NCI-H446 (cell line): Measurements from ENCODE around the gene CPEB4.

Experiments used
- DNase-seq, 2 experiments: peaks; one replicate each; lab custom pipeline; 2025; lab: John Stamatoyannopoulos, UW

Gene CPEB4

DNA sequence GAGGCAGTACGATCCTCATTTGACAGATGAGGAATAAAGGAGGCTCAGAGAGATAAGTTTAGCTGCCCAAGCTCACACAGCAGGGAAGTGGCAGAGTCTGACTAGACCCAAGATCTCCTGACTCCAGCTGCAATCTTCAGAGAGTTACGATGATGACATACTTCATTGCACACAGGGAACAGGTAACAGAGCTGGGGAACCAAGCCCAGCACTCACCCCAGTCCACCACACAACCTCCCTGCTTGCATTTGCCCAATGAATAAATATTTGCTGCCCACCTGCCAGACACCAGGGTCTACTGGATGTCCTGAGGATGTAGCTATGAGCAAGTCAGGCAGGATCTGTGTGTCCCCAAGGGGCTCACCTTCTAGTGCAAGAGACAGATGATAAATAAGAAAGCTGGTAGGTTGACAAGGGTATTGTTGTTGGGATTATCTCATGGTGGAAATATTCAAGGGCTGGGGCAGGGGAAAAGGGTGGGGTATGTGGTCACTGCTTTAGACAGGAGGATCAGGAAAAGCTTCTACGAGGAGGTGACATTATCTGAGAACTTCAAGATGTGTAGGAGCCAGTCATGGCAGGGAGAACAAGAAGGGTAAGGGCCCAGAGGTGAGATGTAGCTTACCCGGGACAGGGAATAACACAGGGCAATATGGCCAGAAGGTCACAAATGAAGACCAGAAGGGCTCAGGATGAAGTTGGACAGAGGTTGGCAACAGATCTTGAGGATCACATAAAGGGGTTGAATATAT lies 28.6 kb upstream of the CPEB4 start:
- DNase-seq: no peak

DNA sequence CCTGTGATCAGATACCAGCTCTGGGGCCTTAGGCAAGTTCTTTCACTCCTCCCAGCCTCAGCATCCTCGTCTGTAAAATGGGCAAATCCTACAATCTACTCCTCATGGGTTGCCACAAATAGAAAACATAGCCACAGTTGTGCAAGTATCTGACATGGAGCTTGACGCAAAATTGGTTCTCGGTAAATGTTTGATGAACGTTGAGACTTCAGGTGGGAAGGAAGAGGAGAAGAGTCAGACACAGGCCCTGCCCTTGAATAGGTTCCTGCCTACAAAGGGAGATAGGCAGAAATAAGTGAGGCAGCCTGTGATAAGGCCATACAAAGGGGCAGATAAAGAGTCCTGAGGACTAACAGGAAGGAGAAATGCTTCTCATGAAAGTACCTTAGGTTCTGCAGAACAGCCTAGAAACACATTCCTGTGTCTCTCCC lies 26.1 kb upstream of the CPEB4 start:
- no peak for DNase-seq

DNA sequence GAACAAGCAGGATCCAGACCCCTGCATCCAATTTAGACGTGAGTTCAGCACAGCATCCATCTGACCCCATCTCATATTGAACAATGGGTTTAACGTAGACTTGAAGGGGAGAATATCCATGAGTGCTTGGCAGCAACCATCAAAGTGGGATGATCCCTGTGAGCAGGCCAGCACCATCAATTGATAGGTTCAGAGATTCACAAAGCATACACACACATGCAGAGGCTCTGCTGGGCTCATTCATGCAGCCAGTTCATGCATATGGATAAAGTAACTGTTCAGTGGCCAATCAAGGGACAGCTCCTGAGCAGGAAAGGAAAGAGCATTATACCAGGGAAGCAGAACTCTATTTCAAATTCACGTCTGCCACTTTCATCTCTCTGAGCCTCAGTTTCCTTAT lies 24.8 kb upstream of the CPEB4 start:
- DNase-seq: no peak

DNA sequence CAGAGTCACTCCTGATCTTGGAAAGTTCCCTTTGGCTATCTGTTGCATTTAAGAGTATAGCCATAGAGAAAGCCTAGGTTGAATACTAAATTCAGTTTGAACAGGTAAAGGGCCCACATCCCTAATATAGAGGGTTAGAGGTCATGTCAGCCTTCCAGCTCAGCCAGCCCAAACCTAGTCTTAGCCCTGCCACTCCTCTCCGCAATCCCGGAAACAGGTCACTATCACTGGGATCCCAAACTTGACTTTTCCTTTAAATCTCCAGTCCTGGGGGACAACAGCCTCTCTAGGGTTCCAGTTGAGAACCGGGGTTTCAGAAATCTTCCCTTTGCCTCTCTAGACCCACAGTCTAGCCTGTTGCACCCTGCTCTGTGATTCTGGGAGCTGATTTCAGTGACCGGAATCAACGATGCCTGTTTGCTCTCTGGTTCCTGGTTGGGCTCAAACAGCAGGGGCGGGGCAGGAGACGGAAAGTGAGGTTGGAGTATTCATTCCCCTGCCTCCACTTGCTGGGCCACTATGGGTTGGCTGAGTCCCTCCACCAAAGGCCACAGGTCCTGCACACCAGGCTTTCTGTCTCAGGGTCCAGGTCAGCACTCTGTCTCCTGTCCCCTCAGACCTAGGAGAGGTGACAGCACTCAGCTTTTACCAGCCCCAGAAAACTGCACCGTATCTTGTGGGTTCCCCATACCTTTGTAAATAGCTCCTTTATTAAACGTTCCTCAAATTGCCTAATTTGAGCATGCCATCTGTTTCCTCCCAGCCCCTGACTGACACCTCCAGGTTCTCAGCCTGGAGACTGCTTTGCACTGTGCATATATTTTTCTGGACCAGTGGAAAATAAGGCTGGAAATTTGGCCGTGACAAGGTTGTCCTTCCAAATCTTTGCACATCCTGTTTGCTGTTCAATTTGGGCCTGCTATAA lies 23.8 kb upstream of the CPEB4 start:
- no peak for DNase-seq

DNA sequence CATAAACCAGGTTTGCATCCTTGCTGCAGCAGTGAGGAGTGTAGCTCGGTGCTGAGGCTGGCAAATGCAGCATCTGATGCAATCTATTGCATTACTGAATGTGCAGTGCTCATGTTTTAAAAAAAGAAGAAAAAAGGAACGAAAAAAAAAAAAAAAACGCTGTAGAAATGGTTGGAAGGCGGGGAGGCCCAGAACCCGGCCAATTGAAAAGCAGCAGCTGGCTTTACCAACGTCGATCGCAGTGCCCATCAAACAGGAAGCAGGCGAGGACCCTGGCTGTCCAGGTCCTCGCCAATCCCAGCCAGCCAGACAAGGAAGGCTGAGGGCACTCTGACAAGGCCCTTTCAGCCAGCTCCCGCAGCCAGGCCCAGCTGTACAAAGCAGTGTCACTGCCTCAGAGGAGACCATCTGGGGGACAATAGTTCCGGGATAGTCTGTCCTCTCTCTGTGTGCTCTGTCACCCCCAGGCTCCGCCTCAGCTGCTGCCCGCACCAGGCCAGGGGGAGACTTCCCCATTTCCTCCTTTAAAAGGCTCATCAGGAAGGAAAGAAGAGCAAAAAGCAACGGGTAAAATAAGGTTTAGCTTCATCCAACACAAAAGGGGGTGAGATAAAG lies 21.8 kb upstream of the CPEB4 start:
- DNase-seq: no peak

DNA sequence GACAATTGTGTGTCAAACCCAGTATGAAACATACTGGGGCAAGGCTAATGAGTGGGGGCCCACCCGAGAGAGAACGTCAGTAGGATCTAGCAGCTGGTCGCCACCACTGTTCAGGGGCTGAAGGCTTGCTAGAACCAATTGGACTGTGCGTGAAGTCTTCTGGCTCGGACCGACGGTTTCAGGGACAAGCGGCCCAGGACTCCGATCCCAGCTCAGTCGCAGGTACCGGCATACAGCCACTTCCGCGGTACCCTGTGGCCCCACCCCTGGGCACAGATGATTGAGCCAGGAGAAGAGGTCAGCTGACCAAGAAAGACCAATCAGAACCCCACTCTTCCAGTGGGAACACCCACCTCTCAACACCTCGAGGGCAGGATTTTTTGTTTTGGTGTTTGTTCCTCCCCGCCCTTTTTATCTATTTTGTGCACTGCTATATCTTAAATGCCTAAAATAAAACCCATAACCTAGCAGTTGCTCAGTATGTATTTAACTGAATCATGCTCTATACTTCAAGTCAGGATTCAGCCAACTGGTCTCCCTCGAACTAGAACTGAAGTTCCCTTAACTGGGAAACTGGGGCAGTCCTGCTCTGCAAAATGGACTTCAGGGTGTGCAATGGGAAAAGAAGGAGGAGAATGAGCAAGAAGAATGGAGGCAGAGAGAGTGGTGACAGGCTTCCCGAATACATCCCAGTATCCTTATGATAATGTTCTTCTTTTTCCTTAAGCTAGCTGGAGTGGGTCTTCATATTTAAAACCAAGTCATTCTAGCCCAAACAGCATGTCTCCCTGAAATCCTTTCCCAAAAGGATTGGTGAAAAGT lies 21.1 kb upstream of the CPEB4 start:
- DNase-seq: no peak

DNA sequence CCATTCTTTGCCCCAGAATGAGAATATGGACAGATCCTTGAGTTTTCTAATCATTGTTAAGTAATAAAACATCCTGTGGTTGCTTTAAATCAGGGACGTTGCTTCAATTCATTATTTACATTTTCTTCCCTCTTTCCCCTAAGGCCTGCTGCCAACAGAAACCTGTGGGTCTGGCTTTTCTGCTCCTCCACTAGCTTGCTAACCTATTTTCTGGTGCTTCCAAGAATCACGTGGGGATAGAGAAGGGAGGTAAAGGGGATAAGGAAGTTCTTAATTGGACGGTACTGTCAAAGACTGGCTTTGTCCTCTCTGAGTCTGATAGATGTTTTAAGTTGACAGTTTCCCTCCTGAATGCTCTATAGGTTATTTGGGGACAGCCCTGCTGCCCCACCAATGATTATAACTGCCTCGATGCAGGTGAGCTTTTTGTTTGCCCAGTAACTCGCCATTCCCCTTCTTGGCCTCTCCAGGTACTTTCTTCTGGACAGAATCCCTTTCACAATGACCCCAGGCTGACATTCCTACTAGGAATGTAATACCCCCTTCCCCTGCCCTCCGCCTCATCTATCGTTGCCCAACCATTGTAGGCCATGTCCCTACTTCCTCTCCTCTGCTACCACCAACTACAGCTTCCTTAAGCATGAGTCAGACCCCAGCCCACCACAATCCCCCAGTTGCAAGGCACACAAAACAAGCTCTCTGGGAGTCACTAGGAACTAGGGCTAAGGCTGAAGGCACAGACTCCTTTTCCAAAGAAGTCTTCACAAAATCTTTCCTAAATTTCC lies 19.9 kb upstream of the CPEB4 start:
- no peak for DNase-seq

DNA sequence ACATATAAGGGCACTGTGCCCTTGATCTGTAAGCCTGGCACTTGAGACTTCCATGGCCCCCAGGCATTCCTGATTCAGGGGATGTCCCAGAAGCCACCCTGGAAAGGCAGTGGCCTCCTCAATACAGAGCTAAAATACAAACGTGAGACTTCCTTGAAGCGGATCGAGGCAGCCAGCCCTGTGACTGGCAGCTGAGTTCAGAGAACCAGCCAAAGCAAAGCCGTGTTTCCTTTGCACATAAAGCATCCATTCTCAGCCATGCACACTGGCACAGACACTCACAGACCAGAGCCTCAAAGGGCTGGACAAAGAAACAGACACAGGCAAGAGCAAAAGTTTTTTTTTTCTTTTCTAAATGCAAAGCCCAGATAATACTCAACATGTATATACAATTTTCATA lies 18.8 kb upstream of the CPEB4 start:
- DNase-seq: no peak

DNA sequence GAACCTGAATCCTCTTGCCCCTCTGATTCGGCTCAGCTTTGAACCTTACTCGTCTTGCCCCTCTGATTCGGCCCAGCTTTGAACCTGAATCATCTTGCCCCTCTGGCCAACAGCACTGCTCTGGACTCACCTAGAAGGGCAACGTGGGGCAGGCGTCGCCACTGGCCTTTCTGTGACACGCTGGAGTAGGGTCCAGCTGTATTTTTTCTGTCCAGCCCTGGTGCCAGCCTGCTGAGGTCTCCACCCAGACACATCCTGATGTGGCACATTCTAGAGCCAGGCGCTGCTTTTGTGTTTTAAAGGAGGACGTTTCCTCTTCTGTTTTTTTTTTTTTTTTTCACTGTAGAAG lies 15.2 kb upstream of the CPEB4 start:
- no peak for DNase-seq

DNA sequence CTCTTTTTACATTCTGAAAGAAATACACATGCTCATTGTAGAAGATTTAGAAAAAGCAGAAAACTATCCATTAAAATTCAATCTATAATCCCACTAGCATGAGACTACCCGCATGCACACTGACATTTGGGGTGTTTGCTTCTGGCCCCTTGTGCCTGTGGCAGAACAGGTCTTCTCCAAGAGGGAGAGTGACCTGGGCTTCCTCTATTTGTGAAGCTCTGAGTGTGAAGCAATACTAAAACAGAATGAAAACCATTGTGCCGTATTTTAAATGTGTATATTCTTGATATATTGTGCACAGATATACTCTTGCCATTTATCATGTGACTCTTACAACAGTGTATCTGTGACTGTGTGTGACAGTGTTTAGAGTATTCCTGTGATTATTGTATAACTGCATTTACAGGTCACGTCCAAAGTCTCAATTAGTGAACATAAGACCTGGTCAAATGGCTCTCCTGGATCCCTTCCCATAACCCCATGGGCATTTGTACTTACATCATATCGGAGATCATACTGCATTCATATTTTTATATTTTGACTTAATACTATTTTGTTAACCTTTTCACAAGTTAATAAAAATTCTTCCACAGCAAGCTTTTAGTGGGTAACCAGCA lies 14.7 kb upstream of the CPEB4 start:
- no peak for DNase-seq

DNA sequence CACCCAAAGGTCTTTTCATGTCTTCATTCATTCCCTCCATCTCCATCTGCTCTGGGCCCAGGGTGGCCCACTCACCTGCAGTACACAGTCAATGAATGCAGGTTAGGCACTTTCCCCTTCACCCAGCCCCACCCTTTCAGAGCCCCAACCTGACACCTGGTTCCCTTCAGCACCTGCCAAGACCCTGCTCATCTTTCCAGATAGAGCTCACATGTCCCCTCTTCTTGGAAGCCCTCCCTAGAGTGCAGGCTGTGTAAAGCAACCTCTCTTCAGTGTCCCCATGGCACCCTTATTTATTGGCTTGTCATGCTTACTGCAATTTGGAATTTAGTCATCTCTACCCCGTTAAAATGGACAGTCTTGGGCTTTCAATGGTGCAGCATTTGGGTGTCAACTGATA lies 13.0 kb upstream of the CPEB4 start:
- no peak for DNase-seq

DNA sequence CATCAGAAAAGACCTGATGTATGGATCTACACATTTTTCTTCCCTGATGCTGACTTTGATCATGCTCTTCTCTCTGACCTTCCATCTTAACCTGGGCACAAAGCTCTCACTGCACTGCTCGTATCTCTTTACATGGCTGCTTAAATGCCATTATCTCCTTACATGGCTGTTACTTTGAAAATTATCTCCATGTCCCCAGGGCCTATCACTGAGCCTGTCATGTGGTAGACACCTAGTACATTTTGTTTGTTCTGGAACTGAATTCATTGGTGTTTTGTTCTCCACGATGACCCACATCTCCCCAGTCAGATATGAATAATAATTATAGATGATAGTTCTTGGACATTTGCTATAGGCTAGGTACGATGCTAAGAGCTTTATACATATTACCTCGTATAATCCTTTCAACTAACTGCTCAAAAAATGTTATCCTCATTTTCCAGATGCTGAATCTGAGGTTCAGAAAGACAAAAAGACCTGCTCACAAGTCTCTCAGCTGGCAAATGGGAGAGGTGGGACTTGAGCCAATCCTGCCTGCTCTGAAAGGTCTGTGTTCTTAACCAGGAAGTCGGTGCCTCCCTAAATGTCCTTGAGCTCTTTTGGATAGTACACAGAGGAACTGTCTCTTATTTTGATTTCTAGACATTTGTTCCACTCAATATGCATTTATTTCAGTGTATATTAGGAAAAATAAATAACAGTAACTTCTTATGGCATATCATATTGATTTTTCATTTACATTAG lies 9.8 kb upstream of the CPEB4 start:
- no peak for DNase-seq

DNA sequence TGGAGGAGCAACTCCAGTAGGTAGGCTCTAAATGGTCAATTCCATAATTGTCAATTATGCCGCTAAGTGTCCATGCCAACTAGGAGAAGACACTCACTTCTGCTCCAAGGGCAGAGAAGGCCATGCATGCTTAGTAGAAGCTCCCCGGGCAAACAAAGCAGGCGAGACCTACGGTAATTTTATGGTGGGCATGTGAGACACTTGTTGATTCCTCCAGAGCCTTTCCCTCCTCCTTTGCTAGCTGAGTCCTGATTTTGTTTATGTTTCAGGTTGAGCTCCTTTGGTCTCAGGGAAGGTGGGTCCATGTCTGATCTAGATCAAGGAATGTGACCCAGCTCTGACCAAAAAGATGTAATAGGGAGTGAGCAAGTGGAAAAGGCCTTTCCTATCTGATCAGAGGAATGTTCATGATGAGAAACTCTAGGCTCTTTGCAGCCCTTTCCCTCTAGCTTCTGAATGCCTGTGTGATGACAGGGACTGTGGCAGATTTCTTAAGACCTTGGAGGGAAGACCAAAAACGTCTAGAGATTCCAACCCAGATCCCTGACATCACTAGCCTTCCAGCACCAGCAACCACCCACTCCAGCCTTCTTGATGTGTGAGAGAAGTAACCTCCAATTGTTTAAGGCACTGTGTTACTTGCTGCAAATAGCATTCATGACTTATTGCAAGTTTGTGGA lies 7.7 kb upstream of the CPEB4 start:
- no peak for DNase-seq

DNA sequence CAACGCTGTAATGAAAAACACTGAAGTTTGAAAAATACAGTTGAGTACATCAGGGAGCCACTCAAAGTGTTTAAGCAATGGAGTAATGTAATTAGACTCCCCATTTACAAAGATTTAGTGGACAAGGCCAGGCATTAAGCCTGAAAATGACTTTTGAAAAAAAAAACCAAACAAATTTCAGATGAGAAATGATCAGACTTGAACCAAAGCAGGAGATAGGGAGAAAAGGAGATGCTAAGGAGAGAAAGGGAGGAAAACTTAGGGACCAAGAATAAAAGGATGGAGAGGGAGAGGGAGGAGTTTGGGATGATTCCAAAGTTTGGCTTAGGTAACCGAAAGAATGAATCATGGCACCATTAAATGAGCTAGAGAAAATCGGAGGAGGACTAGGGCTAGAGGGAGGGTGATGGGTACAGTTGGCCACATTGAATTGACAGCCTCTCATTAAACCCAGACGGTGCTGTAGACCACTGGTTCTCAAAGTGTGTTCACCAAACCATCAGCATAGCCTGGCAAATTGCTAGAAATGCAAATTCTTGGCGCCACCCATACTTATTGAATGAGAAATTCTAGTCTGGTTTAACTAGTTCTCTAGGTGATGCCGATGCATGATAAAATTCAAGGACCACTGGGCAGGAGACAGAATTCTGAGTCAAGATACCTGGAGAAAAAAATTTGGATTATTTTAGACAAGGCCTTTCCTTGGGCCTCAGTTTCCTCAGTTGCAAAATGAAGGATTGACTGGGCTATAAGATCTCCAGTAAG lies 6.2 kb upstream of the CPEB4 start:
- DNase-seq: no peak

DNA sequence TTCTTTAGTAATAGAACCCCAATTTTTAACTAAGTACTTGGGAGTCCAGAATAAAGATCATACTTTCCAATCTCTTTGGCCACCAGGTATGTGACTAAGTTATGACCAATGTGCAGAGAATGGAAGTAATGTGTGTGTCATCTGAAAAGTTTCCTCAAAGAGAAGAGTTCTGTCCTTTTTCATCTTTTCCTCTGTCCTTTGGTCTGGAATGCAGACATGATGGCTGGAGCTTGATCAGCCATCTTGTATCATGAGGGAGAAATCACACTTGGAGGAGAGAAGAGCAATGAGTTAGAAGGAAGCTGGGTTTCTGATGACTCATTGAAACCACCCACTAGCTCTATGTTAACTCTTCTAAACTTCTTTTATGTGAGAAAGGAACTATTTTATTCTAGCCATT lies 5.5 kb upstream of the CPEB4 start:
- DNase-seq: no peak

DNA sequence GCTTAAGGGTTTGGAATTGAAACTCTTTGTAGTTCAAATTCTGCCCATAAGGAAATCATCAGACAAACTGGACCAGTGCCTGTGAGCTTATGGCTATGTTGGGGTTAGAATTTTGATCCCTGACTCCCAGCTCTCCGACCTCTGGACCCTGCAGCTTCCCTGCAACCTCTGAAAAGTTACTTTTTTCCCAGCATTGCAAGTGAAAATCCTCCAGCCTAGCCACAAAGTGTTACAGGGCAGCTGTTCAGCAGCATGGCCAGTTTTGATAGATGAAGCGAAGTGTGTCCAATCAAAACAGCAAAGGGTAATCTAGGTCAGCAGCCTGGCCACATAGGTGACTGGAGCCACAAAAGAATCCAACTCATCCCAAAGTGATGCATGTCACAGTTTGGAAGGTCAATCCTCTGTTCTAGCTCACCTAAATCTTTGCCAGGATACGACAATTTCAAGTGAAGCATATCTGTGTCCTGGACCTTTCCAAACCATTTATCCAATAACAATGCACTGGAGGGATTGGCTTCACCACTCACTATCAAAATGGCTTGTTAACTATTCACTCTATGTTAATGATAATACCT lies 4.7 kb upstream of the CPEB4 start:
- no peak for DNase-seq

DNA sequence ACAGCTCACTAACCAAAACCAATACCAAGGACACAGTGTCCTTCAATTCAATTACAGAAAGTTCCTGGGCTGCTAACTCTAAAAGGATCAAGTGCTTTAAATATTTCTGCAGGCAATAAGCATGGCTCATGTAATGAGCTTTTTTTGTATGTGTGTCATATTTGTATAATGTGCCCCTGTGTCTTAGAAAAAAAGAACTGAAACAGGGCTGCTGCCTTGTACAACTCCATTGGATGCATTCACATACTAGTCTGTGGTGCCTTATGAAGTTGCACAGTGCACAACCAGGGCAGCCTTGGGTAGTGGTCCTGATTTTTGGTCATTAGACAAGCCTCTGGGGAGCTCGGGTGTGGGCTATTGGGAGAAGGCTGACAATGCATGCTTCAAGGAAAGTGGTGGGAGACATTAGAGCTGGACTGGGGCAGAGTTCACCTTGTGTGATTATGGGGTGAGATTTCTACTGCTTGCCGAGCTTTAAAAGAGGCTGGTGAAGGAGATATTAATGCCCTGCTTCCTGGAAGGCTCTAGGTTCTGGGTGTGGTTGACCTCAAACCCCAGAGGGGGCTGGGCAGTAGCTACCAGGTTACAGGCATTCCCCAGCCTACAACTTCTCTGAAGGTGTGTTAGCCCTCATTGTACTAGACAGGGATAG lies 3.6 kb upstream of the CPEB4 start:
- no peak for DNase-seq

DNA sequence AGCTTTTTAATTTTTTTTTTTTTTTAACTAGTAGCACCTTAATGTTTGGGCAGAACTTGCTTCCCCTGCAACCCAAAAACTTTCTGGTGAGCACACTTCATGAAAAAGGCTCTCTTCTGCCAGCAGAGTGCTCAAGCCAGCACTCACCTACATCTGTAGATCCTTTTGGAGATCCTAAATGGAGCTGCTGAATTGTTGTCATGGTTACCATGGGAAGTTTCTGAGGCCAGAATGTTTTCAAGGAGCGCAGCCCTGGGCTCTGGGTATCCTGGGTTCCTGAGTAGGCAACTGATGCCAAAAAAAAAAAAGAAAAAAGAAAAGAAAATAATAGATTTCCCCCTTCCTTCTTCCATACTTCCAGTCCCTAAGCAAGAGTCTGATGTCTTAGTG lies 3.1 kb upstream of the CPEB4 start:
- DNase-seq: no peak
